Measurements from ENCODE around the gene IFNK.
"Not testable (repeated sequence)": the region's sequence is repeated elsewhere in the genome, so short reads cannot be mapped to it uniquely, and the experiment has no call there.

- not testable (repeated sequence) for TF ChIP-seq CTCF (IDR thresholded peaks at IDR 0.05; ENCODE audit: insufficient read depth, low read depth, low read length); EZH2 (IDR thresholded peaks at IDR 0.05; ENCODE audit: insufficient read depth, low read length)
Measured at GRCh38 chr9:27500902-27501301, 23.2 kb upstream of the IFNK start.

Measured in astrocyte (in vitro differentiated cells and primary cell).